Measurements from ENCODE around the gene LRFN4. TPM values are rescaled to one million over a fixed set of nuclear protein-coding genes. Genes with fewer than 3 reads are reported as not detected.

LRFN4 gene
- polyA plus RNA-seq, 3 donors: 1.0 to 7.7 (median 1.7) TPM

DNA sequence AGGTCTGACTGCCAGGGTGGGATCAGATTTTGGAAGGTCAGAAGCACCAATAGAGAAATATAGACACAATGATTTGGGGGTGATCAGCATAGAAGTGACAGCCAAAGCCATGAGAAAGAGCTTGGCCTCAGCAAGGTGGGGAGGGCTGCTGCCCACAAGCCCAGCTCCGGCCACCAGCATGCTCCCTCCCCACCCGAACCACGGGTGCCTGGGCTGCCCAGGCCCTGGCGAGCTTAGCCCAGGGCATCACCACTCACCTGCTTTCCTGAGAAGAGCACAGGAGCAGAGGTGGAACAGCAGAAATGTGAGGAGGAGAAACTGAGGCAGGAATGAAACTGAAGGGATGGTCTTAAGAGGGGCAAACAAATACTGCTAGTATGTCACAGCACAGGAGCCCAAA is 48.8 kb downstream of the LRFN4 start:
- no peaks in the 10 kb centered on the region for H3K27me3 ChIP-seq (ENCODE audit: control insufficient read depth in 2 of 2, insufficient read depth in 2 of 2, low read length in 2 of 2)
- no peaks in the 10 kb centered on the region for H4K20me1 ChIP-seq (ENCODE audit: insufficient read depth, low read length)
- H2AFZ ChIP-seq (ENCODE audit: insufficient read depth, low read depth, low read length, poor library complexity, severe bottlenecking): no peak overlapping the region
- no peak overlapping the region for H3K4me2 ChIP-seq (replicated peaks; ENCODE audit: extremely low read depth, low read length, poor library complexity, severe bottlenecking)
- H3K4me1 Mint-ChIP-seq: no peaks in the 10 kb centered on the region
- intact Hi-C loops (cut with micrococcal nuclease): no loop called here
- no peaks in the 10 kb centered on the region for H3K4me1 ChIP-seq (ENCODE audit: control insufficient read depth in 1 of 2, insufficient read depth in 2 of 2, low read length in 2 of 2)
- TF ChIP-seq, protein P1, sequence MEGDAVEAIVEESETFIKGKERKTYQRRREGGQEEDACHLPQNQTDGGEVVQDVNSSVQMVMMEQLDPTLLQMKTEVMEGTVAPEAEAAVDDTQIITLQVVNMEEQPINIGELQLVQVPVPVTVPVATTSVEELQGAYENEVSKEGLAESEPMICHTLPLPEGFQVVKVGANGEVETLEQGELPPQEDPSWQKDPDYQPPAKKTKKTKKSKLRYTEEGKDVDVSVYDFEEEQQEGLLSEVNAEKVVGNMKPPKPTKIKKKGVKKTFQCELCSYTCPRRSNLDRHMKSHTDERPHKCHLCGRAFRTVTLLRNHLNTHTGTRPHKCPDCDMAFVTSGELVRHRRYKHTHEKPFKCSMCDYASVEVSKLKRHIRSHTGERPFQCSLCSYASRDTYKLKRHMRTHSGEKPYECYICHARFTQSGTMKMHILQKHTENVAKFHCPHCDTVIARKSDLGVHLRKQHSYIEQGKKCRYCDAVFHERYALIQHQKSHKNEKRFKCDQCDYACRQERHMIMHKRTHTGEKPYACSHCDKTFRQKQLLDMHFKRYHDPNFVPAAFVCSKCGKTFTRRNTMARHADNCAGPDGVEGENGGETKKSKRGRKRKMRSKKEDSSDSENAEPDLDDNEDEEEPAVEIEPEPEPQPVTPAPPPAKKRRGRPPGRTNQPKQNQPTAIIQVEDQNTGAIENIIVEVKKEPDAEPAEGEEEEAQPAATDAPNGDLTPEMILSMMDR (IDR thresholded peaks at IDR 0.05): no peak
- H3K9ac ChIP-seq (ENCODE audit: insufficient read depth, low read length, poor library complexity, severe bottlenecking): no peak overlapping the region
- H3K27me3 Mint-ChIP-seq (ENCODE audit: low read depth in 3 of 3): peaks cover 2 to 13% (median 7%) of the 10 kb centered on the region in 3 donors
- no peaks in the 10 kb centered on the region for H3K9me3 ChIP-seq (replicated peaks in 1 of 2; ENCODE audit: control insufficient read depth in 1 of 2, insufficient read depth in 1 of 2, low read length in 2 of 2)
- H3K27ac ChIP-seq (ENCODE audit: low read depth in 1 of 2, low read length in 2 of 2): no peak overlapping the region
- H3K27ac Mint-ChIP-seq: no peak overlapping the region
- no peak for DNase-seq
- H3K79me2 ChIP-seq (ENCODE audit: insufficient read depth, low read length): no peaks in the 10 kb centered on the region
- H3K36me3 ChIP-seq (replicated peaks in 1 of 2; ENCODE audit: control insufficient read depth in 1 of 2, insufficient read depth in 2 of 2, low read length in 2 of 2): no peaks in the 10 kb centered on the region
- WGBS (ENCODE audit: insufficient coverage): 97% methylated on average over 4 of the region's 4 CpGs
- H3K4me3 ChIP-seq (replicated peaks in 1 of 3; ENCODE audit: low read depth in 2 of 3, low read length in 3 of 3): no peak overlapping the region
- no peaks in the 10 kb centered on the region for H3K9me3 Mint-ChIP-seq
- no peak overlapping the region for H3K4me3 Mint-ChIP-seq
- no peaks in the 10 kb centered on the region for H3K36me3 Mint-ChIP-seq

DNA sequence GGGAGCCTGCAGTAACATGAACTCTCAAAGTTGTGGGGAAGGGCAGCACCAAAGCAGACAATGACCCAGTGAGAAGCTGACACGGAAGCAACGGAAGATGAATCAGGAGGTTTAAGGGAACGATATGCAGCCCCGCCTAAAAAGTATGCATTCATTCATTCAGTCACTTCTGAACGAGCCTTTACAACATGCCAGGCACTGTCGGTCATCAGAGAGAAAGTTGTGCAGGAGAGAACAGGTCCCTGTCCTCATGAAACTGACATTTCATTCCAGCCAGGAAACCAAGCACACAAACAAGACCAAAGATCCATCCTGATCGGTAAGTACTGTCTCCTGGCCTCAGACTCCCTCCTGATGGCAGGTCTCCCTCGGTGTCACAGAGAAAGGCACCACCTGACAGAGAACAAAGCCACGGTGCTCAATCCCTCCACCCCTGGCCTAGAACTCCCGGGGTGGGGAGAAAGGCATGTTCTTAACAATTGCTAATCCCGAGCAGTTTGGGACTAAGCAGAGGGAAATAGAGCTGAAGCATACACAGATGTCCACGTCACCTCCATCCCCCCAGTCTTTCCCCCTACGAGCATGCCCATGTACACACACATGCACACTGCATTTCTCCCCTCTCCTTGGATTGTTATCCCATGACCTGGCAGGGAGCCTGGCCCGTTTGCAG is 49.3 kb downstream of the LRFN4 start:
- H3K27ac Mint-ChIP-seq: peak overlapping the region in 1 of 7 donors; percentile 35
- TF ChIP-seq, protein P1 (IDR thresholded peaks at IDR 0.05): no peak
- Histone ChIP-seq H2AFZ (ENCODE audit: insufficient read depth, low read depth, low read length, poor library complexity, severe bottlenecking) (no peak overlapping the region), H3K27ac (ENCODE audit: low read depth in 1 of 2, low read length in 2 of 2) (no peak overlapping the region), H3K4me3 (replicated peaks in 1 of 3; ENCODE audit: low read depth in 2 of 3, low read length in 3 of 3) (no peak overlapping the region), H3K27me3 (ENCODE audit: control insufficient read depth in 2 of 2, insufficient read depth in 2 of 2, low read length in 2 of 2) (no peaks in the 10 kb centered on the region), H3K36me3 (replicated peaks in 1 of 2; ENCODE audit: control insufficient read depth in 1 of 2, insufficient read depth in 2 of 2, low read length in 2 of 2) (no peaks in the 10 kb centered on the region), H3K4me1 (ENCODE audit: control insufficient read depth in 1 of 2, insufficient read depth in 2 of 2, low read length in 2 of 2) (no peaks in the 10 kb centered on the region), H3K4me2 (replicated peaks; ENCODE audit: extremely low read depth, low read length, poor library complexity, severe bottlenecking) (no peak overlapping the region), H3K79me2 (ENCODE audit: insufficient read depth, low read length) (no peaks in the 10 kb centered on the region), H3K9ac (ENCODE audit: insufficient read depth, low read length, poor library complexity, severe bottlenecking) (no peak overlapping the region), H4K20me1 (ENCODE audit: insufficient read depth, low read length) (no peaks in the 10 kb centered on the region), H3K9me3 (replicated peaks in 1 of 2; ENCODE audit: control insufficient read depth in 1 of 2, insufficient read depth in 1 of 2, low read length in 2 of 2) (no peaks in the 10 kb centered on the region)
- no peaks in the 10 kb centered on the region for H3K4me1 Mint-ChIP-seq
- no peaks in the 10 kb centered on the region for H3K9me3 Mint-ChIP-seq
- H3K27me3 Mint-ChIP-seq (ENCODE audit: low read depth in 3 of 3): peaks cover 2 to 10% (median 4%) of the 10 kb centered on the region in 3 donors
- no peaks in the 10 kb centered on the region for H3K36me3 Mint-ChIP-seq
- DNase-seq: no peak
- 89% methylated on average over 9 of the region's 14 CpGs for WGBS (ENCODE audit: insufficient coverage)
- no peak overlapping the region for H3K4me3 Mint-ChIP-seq
- intact Hi-C loops (cut with micrococcal nuclease): no loop called here
